ENCODE data around the gene KIF14.
"Not testable (repeated sequence)": the region's sequence is repeated elsewhere in the genome, so short reads cannot be mapped to it uniquely, and the experiment has no call there.

KIF14 gene

GRCh38 chr1:200631375-200631774 lies 10.8 kb upstream of the KIF14 start:
- DNase-seq (ENCODE audit: low read depth in 3 of 3) = no peak

GRCh38 chr1:200630515-200630899 lies 10.0 kb upstream of the KIF14 start:
- DNase-seq (ENCODE audit: low read depth in 3 of 3) = not testable (repeated sequence)

GRCh38 chr1:200629876-200630514 lies 9.4 kb upstream of the KIF14 start:
- DNase-seq (ENCODE audit: low read depth in 3 of 3) = no peak

GRCh38 chr1:200628223-200628881 lies 7.8 kb upstream of the KIF14 start:
- peak in 2 of 3 experiments; percentile 10 to 11 for DNase-seq (ENCODE audit: low read depth in 3 of 3)

GRCh38 chr1:200627575-200628222 lies 7.1 kb upstream of the KIF14 start:
- no peak for DNase-seq (ENCODE audit: low read depth in 3 of 3)

- DNase-seq (ENCODE audit: low read depth in 3 of 3) = no peak
Measured at GRCh38 chr1:200626853-200627534, 6.4 kb upstream of the KIF14 start.

GRCh38 chr1:200625381-200625824 lies 4.9 kb upstream of the KIF14 start:
- no peak for DNase-seq (ENCODE audit: low read depth in 3 of 3)

- no peak for DNase-seq (ENCODE audit: low read depth in 3 of 3)
Measured at GRCh38 chr1:200624679-200625335, 4.3 kb upstream of the KIF14 start.

GRCh38 chr1:200619894-200620272 lies 668 bp downstream of the KIF14 start:
- DNase-seq (ENCODE audit: low read depth in 3 of 3) = no peak

- no peak for DNase-seq (ENCODE audit: low read depth in 3 of 3)
Measured at GRCh38 chr1:200610846-200611245, 9.7 kb downstream of the KIF14 start.

GRCh38 chr1:200602632-200603031 lies 17.9 kb downstream of the KIF14 start:
- DNase-seq (ENCODE audit: low read depth in 3 of 3) = no peak

GRCh38 chr1:200590001-200590400 lies 30.6 kb downstream of the KIF14 start:
- DNase-seq (ENCODE audit: low read depth in 3 of 3) = no peak

- no peak for DNase-seq (ENCODE audit: low read depth in 3 of 3)
Measured at GRCh38 chr1:200588698-200589097, 31.9 kb downstream of the KIF14 start.

GRCh38 chr1:200564319-200564718 lies 56.2 kb downstream of the KIF14 start:
- DNase-seq (ENCODE audit: low read depth in 3 of 3) = no peak

- no peak for DNase-seq (ENCODE audit: low read depth in 3 of 3)
Measured at GRCh38 chr1:200561856-200562214, 58.7 kb downstream of the KIF14 start.

GRCh38 chr1:200558866-200559459 lies 61.6 kb downstream of the KIF14 start:
- DNase-seq (ENCODE audit: low read depth in 3 of 3) = no peak

- DNase-seq (ENCODE audit: low read depth in 3 of 3) = no peak
Measured at GRCh38 chr1:200556002-200556401, 64.5 kb downstream of the KIF14 start.

- DNase-seq (ENCODE audit: low read depth in 3 of 3) = not testable (repeated sequence)
Measured at GRCh38 chr1:200552737-200553136, 67.8 kb downstream of the KIF14 start.

GRCh38 chr1:200550367-200550766 lies 70.2 kb downstream of the KIF14 start:
- DNase-seq (ENCODE audit: low read depth in 3 of 3) = no peak

- DNase-seq (ENCODE audit: low read depth in 3 of 3) = no peak
Measured at GRCh38 chr1:200547386-200547785, 73.2 kb downstream of the KIF14 start.

- no peak for DNase-seq (ENCODE audit: low read depth in 3 of 3)
Measured at GRCh38 chr1:200546577-200546976, 74.0 kb downstream of the KIF14 start.

- DNase-seq (ENCODE audit: low read depth in 3 of 3) = no peak
Measured at GRCh38 chr1:200542162-200542561, 78.4 kb downstream of the KIF14 start.

Measured in stimulated activated CD4-positive, alpha-beta T cell treated with anti-CD3 and anti-CD28 coated beads, TNF-alpha, amount 100 ng/mL, for 4 hours (primary cell).